ENCODE measurements around the gene CCDC8. TPM values are rescaled to one million over a fixed set of nuclear protein-coding genes. Genes with fewer than 3 reads are reported as not detected.

The CCDC8 gene
- total and polyA plus RNA-seq, 9 of the 15 experiments (the other 6 are each of a cell fraction or from before 2014, with no cell fraction given): 0.68 to 30.8 (median 15.6) TPM

GRCh38 chr19:46446021-46446420 lies 32.7 kb upstream of the CCDC8 start:
- FAIRE-seq (no peak), ATAC-seq (no peak), DNase-seq (ENCODE audit: extremely low read depth in 1 of 4, low spot score in 3 of 4) (no peak)
- H3K27me3 ChIP-seq (ENCODE audit: control insufficient read depth in 2 of 2, insufficient read depth in 2 of 2, low read length in 2 of 2): peaks cover 12 to 29% of the 10 kb centered on the region in 2 experiments
- H2AFZ ChIP-seq (ENCODE audit: low read depth, low read length): no peak overlapping the region
- WGBS (ENCODE audit: insufficient coverage, low coverage, missing lambda C conversion rate): 15% methylated on average over 11 of the region's 15 CpGs
- CTCF ChIA-PET (ENCODE audit: low intra/inter-chr PET ratio): interaction anchor here (0.6 kb wide), 1 partner anchor 11 kb away, joined by 3 read pairs; no protein-coding TSS in a partner anchor
- no peaks in the 10 kb centered on the region for H4K20me1 ChIP-seq (replicated peaks; ENCODE audit: control insufficient read depth, insufficient read depth, low read length)
- H3K36me3 ChIP-seq (ENCODE audit: control insufficient read depth, insufficient read depth, low read length): no peaks in the 10 kb centered on the region
- H3K4me2 ChIP-seq (ENCODE audit: insufficient read depth, low read length): no peak overlapping the region
- no peak overlapping the region for H3K4me3 ChIP-seq
- H3K9me3 ChIP-seq (replicated peaks; ENCODE audit: control insufficient read depth, insufficient read depth, low read depth, low read length): peaks cover 2% of the 10 kb centered on the region
- H3K4me1 ChIP-seq (replicated peaks in 1 of 2; ENCODE audit: control insufficient read depth in 2 of 2, insufficient read depth in 2 of 2, low read length in 2 of 2): no peaks in the 10 kb centered on the region
- BruUV-seq (replicated peaks): no TSS peak
- no peak for TF ChIP-seq TAF9B (IDR thresholded peaks at IDR 0.05; ENCODE audit: partially characterized antibody)
- TF ChIP-seq CBX5 (IDR thresholded peaks at IDR 0.05; ENCODE audit: borderline replicate concordance, low read depth): no peak
- no peak for TF ChIP-seq CBX3 (IDR thresholded peaks at IDR 0.05; ENCODE audit: borderline replicate concordance in 1 of 2, low read length in 2 of 2)
- no peak for TF ChIP-seq ZNF830 (CRISPR knock-in tag; IDR thresholded peaks at IDR 0.05)
- TF ChIP-seq COPS2 (conservative IDR thresholded peaks at IDR 0.05): no peak
- TF ChIP-seq ZNF780A (CRISPR knock-in tag; IDR thresholded peaks at IDR 0.05): no peak
- no peak for TF ChIP-seq ZNF431 (CRISPR knock-in tag; IDR thresholded peaks at IDR 0.05)
- TF ChIP-seq ZNF197 (CRISPR knock-in tag; IDR thresholded peaks at IDR 0.05; ENCODE audit: low read depth): no peak
- TF ChIP-seq EZH2 (IDR thresholded peaks at IDR 0.05; ENCODE audit: borderline replicate concordance, low read depth, low read length): no peak
- TF ChIP-seq SUPT5H (IDR thresholded peaks at IDR 0.05): no peak
- TF ChIP-seq, protein P1, sequence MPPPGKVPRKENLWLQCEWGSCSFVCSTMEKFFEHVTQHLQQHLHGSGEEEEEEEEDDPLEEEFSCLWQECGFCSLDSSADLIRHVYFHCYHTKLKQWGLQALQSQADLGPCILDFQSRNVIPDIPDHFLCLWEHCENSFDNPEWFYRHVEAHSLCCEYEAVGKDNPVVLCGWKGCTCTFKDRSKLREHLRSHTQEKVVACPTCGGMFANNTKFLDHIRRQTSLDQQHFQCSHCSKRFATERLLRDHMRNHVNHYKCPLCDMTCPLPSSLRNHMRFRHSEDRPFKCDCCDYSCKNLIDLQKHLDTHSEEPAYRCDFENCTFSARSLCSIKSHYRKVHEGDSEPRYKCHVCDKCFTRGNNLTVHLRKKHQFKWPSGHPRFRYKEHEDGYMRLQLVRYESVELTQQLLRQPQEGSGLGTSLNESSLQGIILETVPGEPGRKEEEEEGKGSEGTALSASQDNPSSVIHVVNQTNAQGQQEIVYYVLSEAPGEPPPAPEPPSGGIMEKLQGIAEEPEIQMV (tag; conservative IDR thresholded peaks at IDR 0.05; ENCODE audit: low read depth): no peak
- TF ChIP-seq HMG20B (CRISPR knock-in tag; IDR thresholded peaks at IDR 0.05): no peak
- TF ChIP-seq MTA3 (IDR thresholded peaks at IDR 0.05; ENCODE audit: borderline replicate concordance): no peak
- TF ChIP-seq ZNF41 (CRISPR knock-in tag; conservative IDR thresholded peaks at IDR 0.05): no peak
- no peak for TF ChIP-seq GABPA (tag; conservative IDR thresholded peaks at IDR 0.05; ENCODE audit: low read depth)
- no peak for TF ChIP-seq POLR2A (conservative IDR thresholded peaks at IDR 0.05)
- no peak for TF ChIP-seq XRCC3 (IDR thresholded peaks at IDR 0.05)
- TF ChIP-seq TRIM28 (IDR thresholded peaks at IDR 0.05): no peak
- no peak for TF ChIP-seq ZNF316 (IDR thresholded peaks at IDR 0.05)
- POLR2A ChIA-PET: interaction anchor here (1.0 kb wide), 1 partner anchor 11 kb away, joined by 4 read pairs; no protein-coding TSS in a partner anchor
- H3K27ac ChIP-seq (ENCODE audit: extremely low read depth, low read depth, low read length): no peak overlapping the region
- in situ Hi-C loops (cut with MboI) (no loop called here), intact Hi-C loops (cut with micrococcal nuclease) (no loop called here)
- H3K9me1 ChIP-seq (ENCODE audit: control insufficient read depth, insufficient read depth, low read length): no peaks in the 10 kb centered on the region
- H3K79me2 ChIP-seq (ENCODE audit: control insufficient read depth, insufficient read depth, low read length): no peaks in the 10 kb centered on the region
- H3K9ac ChIP-seq (ENCODE audit: insufficient read depth in 1 of 2, low read depth in 2 of 2, low read length in 2 of 2): no peak overlapping the region
